SJSA1 (cell line): ENCODE data around the gene TFPI2. TPM values are rescaled to one million over a fixed set of nuclear protein-coding genes. Genes with fewer than 3 reads are reported as not detected.

Experiments
- DNase-seq, 2 experiments: peaks; one replicate each; pipeline ENCODE4 v3.0.0-alpha.2; 2015 to 2020; ENCODE audit warnings: low spot score in 2 of 2, low read depth in 1 of 2
- H3K27ac ChIP-seq: fragments of 250-450 bp; sonication (Bioruptor Pico); 2 replicates; pipeline ENCODE4 v1.5.1; 2020; ENCODE audit warnings: mild to moderate bottlenecking, moderate library complexity
- H3K27me3 ChIP-seq: fragments of 250-450 bp; sonication (Bioruptor Pico); replicated peaks from 2 replicates; pipeline ENCODE4 v1.5.1; 2020; ENCODE audit warnings: mild to moderate bottlenecking, moderate library complexity
- H3K36me3 ChIP-seq: fragments of 250-450 bp; sonication (Bioruptor Pico); 2 replicates; pipeline ENCODE4 v1.5.1; 2020; ENCODE audit warnings: mild to moderate bottlenecking
- H3K4me1 ChIP-seq: fragments of 250-450 bp; sonication (Bioruptor Pico); replicated peaks from 2 replicates; pipeline ENCODE4 v1.6.1; 2021; ENCODE audit warnings: mild to moderate bottlenecking
- H3K4me3 ChIP-seq: fragments of 250-450 bp; sonication (Bioruptor Pico); 2 replicates; pipeline ENCODE4 v1.5.1; 2020; ENCODE audit warnings: mild to moderate bottlenecking
- H3K9me3 ChIP-seq: fragments of 250-450 bp; sonication (Bioruptor Pico); replicated peaks from 2 replicates; pipeline ENCODE4 v1.5.1; 2020; ENCODE audit warnings: mild to moderate bottlenecking
- total RNA-seq: library from RNA; depleted of rRNA; stranded (reverse); fragments of >200 nt; shearing (Covaris generic); gene quantifications from 2 replicates; pipeline ENCODE4 v1.2.3, GENCODE V29; 2014; rRNA removed

The TFPI2 gene
- 13.8 and 17.4 TPM in 2 replicates for total RNA-seq

DNA sequence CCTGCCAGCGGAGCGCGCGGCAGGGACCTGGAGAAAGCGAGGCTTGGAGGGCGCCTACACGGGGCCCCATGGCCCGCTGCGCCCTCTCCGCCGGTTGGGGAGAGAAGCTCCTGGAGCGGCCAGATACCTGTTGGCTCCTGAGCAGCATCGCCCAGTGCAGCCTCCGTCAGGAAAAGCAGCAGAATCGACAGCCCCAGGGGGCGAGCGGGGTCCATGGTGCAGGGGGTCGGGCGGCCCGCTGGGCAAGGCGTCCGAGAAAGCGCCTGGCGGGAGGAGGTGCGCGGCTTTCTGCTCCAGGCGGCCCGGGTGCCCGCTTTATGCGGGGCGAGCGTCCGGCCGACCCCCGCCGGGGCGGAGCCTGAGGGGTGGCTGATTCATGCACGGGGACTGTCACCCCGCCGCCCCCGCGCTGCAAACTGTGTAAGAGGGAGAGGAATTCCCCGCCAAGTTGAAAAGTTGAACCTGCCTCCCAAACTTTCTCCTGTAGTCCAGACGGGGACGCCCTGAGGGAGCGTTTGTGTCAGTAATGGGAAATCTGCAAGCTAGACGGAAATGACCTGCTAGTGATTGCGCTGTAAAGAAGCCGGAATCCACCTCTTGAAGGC, at the start of gene TFPI2:
TSS of gene TFPI2 (minus strand) at position 290 of the 605 bp plus-strand sequence. CDS start at position 215, 75 bp downstream.
- Histone ChIP-seq H3K27me3 (peaks cover 3% of the 10 kb centered on the region), H3K4me3 (peak within 1 kb of the TSS; percentile 52)
- peak; percentile 50 to 66 for DNase-seq

GRCh38 chr7:93938293-93938692, 47.7 kb upstream of the TFPI2 start:
- DNase-seq = no peak
- Histone ChIP-seq H3K4me3 (no peak overlapping the region), H3K9me3 (no peaks in the 10 kb centered on the region), H3K27me3 (no peaks in the 10 kb centered on the region), H3K27ac (no peak overlapping the region), H3K36me3 (no peaks in the 10 kb centered on the region), H3K4me1 (0 out of 2 replicates have a peak, but pooled peaks cover 5% of the 10 kb centered on the region)

More for the DNA sequence above, at the start of gene TFPI2:
- no peaks in the 10 kb centered on the region for H3K9me3 ChIP-seq
- H3K27ac ChIP-seq = no peak within 1 kb of the TSS; the same call in 1 of the 2 replicates
- H3K36me3 ChIP-seq = no peaks in the 10 kb centered on the region
- H3K4me1 ChIP-seq = peaks cover 14% of the 10 kb centered on the region

DNA sequence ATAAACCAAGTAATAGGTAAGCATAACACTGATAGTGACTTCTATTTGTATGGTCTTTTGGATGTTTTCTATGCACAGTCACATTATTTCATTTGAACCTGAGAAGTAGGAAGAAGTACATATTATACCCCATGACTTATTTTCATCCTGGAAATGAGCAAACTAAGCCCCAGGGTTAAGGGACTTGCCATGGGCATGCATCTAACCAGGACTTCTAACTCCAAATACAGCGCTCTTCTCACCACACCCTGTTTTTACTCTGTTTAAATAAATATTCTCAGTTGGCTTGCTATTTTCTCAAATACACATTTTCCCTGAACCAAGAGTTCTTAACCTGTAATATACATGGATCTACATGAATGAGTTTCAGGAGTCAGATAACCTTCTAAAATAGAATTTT, 47.3 kb upstream of the TFPI2 start:
- no peak for DNase-seq
- Histone ChIP-seq H3K4me1 (0 out of 2 replicates have a peak, but pooled peaks cover 5% of the 10 kb centered on the region), H3K9me3 (no peaks in the 10 kb centered on the region), H3K36me3 (no peaks in the 10 kb centered on the region), H3K27ac (no peak overlapping the region), H3K4me3 (no peak overlapping the region), H3K27me3 (no peaks in the 10 kb centered on the region)

DNA sequence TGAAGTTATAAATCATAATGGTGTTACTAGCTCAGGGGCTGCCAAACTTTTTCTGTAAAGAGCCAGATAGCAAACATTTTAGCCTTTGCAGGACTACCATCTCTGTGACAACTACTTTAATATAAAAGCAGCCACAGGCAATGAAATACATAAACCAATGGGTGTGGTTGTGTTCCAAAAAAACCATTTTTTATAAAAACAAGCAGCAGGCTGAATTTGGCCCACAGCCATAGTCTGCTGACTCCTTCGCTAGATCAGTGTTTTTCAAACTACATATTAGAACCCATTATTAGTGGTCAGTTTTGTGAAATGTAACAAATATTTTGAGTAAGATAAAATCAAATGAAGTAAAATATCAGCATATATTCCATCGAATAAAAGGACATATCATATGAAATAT, 44.5 kb upstream of the TFPI2 start:
- Histone ChIP-seq H3K4me3 (no peak overlapping the region), H3K4me1 (0 out of 2 replicates have a peak, but pooled peaks cover 5% of the 10 kb centered on the region), H3K9me3 (no peaks in the 10 kb centered on the region), H3K36me3 (no peaks in the 10 kb centered on the region), H3K27ac (no peak overlapping the region), H3K27me3 (no peaks in the 10 kb centered on the region)
- no peak for DNase-seq

DNA sequence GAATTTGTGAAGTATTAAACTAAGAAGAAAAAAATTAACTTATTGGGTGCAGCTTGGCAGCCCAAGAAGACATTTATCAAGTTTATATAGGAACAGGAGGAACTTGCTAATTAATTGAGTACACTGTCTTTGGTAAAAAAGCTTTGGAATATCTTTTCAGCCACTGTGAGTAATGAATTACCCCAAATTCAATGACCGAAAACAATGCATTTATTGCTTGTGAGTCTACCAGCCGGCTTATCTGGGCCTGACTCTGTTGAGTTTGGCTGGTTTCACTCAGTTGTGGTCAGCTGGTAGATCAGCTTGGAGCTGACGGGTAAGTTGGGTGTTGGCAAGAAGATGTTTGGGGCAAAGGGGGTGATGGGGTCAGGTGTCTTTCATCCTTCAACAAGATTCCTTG, 42.6 kb upstream of the TFPI2 start:
- Histone ChIP-seq H3K27ac (no peak overlapping the region), H3K4me1 (0 out of 2 replicates have a peak, but pooled peaks cover 1% of the 10 kb centered on the region), H3K9me3 (no peaks in the 10 kb centered on the region), H3K4me3 (no peak overlapping the region), H3K36me3 (no peaks in the 10 kb centered on the region), H3K27me3 (no peaks in the 10 kb centered on the region)
- no peak for DNase-seq

DNA sequence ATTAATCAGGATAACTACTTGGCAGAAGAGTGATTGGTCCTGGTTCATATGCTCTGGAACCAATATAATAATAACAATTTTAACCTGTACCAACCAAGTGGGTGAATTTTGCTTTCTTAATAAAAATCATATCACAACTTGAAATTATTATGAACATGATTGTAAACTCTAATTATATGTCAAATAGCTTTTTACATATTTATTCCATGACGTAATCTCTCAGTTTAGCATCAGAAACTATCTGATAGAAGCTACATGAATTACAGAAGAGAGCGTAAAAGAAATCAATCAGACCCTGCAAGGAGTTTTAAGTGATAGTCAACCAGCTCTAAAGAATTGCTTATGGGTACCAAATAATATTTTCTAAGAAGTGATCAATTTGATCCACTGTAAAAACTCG, 41.1 kb upstream of the TFPI2 start:
- H3K27me3 ChIP-seq = no peaks in the 10 kb centered on the region
- H3K4me1 ChIP-seq = no peaks in the 10 kb centered on the region
- no peak for DNase-seq
- H3K27ac ChIP-seq = no peak overlapping the region
- H3K9me3 ChIP-seq = no peaks in the 10 kb centered on the region
- H3K4me3 ChIP-seq = no peak overlapping the region
- H3K36me3 ChIP-seq = peaks cover 9% of the 10 kb centered on the region

GRCh38 chr7:93927585-93927984, 37.0 kb upstream of the TFPI2 start:
- Histone ChIP-seq H3K4me1 (peaks cover 13% of the 10 kb centered on the region), H3K27me3 (no peaks in the 10 kb centered on the region), H3K9me3 (no peaks in the 10 kb centered on the region), H3K27ac (no peak overlapping the region), H3K4me3 (no peak overlapping the region), H3K36me3 (peaks cover 26% of the 10 kb centered on the region)
- DNase-seq = no peak

GRCh38 chr7:93926800-93927199, 36.2 kb upstream of the TFPI2 start:
- H3K9me3 ChIP-seq = no peaks in the 10 kb centered on the region
- H3K27me3 ChIP-seq = no peaks in the 10 kb centered on the region
- no peak overlapping the region for H3K27ac ChIP-seq
- peaks cover 13% of the 10 kb centered on the region for H3K4me1 ChIP-seq
- H3K36me3 ChIP-seq = peaks cover 26% of the 10 kb centered on the region
- H3K4me3 ChIP-seq = no peak overlapping the region
- no peak for DNase-seq

DNA sequence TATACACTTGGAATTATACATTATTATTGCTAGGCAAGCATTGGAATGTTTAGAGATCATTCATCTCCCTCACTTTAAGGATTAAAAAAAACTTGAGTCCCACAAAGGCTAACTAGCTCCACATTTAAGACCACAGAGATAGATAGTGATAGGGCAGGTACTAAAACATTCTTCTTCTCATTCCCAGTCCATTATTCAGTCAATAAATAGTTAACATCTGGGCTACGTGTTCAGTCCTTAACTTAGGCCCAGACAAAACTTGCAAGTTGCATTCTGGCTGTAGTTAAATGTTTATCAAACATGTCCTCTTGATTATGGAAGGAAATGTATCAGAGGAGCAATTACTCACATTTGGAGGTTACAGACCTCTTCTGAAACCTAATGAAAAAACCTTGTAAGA, 33.4 kb upstream of the TFPI2 start:
- no peak overlapping the region for H3K27ac ChIP-seq
- H3K36me3 ChIP-seq = peaks cover 26% of the 10 kb centered on the region
- no peaks in the 10 kb centered on the region for H3K9me3 ChIP-seq
- no peak for DNase-seq
- peak overlapping the region; percentile 56 for H3K4me3 ChIP-seq
- peaks cover 25% of the 10 kb centered on the region for H3K4me1 ChIP-seq
- no peaks in the 10 kb centered on the region for H3K27me3 ChIP-seq

GRCh38 chr7:93923296-93923695, 32.7 kb upstream of the TFPI2 start:
- Histone ChIP-seq H3K36me3 (peaks cover 26% of the 10 kb centered on the region), H3K27me3 (no peaks in the 10 kb centered on the region), H3K9me3 (no peaks in the 10 kb centered on the region), H3K4me3 (peak overlapping the region; percentile 56), H3K27ac (peak overlapping the region; percentile 81), H3K4me1 (peaks cover 25% of the 10 kb centered on the region)
- DNase-seq = no peak

DNA sequence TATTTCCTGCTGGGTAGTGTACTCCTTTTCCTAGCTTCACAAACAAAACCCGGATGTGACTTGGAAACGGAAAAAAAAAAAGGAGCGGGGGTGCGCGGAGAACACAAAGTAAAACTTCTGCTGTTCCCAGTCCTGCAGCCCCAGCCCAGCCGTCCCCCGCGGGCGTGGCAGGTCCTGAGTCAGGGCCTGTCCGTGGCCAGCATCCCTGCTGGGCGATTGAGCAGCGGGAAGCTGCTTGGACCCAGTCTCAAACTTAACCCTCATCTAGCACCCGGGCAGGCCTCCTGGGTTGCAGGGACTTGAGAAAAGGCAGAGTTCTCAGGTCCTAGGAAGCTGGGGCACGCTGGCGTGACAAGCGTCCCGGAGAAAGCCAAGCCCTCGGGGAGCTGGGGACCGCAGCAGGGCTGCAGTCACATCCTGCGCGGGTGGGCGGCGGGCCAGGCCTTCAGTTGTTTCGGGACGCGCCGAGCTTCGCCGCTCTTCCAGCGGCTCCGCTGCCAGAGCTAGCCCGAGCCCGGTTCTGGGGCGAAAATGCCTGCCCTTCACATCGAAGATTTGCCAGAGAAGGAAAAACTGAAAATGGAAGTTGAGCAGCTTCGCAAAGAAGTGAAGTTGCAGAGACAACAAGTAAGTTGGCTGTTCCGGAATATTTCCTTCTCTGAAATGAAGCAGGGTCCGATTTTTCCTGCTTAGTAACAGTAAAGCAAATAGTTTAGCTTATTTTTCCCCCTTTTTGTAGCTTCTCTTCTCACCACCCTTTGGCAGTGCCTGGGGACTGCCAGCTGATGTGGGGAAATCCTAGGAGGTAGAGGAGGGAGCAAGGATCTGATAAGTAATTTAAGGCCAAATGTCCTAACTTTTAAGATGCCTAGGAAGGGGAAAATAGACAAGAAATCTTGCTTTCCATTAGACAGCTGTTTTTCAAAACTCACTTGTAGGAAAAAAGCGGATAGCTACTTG, 31.3 kb upstream of the TFPI2 start, which contains the start of gene GNG11:
TSS of gene GNG11 (plus strand) at position 129 of the 960 bp plus-strand sequence. CDS start at position 532, 403 bp downstream.
- DNase-seq = peak; percentile 85 to 86
- H3K9me3 ChIP-seq = no peaks in the 10 kb centered on the region
- H3K27ac ChIP-seq = peak within 1 kb of the TSS; percentile 81
- peaks cover 18% of the 10 kb centered on the region for H3K36me3 ChIP-seq
- peak within 1 kb of the TSS; percentile 56 for H3K4me3 ChIP-seq
- H3K27me3 ChIP-seq = no peaks in the 10 kb centered on the region
- H3K4me1 ChIP-seq = peaks cover 25% of the 10 kb centered on the region

- no peaks in the 10 kb centered on the region for H3K9me3 ChIP-seq
- DNase-seq = no peak
Measured at GRCh38 chr7:93921186-93921585, 30.6 kb upstream of the TFPI2 start.

DNA sequence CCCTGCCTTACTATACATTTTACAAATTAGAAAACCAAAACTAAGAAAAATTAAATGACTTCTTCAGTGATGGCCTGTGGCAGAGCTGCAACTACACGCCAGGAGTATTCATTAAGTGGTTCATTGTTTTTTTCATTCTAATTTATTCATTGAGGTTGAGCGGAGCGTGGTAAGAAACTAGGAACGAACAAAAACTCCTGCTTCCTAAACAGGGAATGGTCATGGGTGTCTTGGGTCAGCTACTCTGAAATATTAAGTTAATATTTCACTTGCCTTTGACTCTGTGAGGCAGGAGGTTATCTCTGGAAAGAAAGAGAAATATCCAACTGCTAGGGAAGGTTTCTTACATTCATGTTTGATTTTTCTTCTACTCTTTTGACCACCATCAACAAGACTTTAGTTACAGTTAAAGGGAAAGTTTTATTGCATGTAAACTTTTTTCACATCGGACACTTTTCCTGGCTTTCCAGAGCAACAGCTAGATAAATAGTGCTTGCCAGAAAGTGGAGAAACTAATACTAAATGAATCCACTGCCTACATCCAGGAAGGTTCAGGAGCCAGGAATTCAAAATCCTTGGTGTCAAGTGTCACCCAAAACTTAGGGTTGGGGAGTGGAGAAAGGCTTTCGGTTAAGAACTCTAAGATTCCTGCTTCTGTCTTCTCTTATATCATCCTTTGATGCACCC, 30.1 kb upstream of the TFPI2 start:
- no peaks in the 10 kb centered on the region for H3K9me3 ChIP-seq
- H3K4me3 ChIP-seq = peak overlapping the region; percentile 56
- H3K27me3 ChIP-seq = no peaks in the 10 kb centered on the region
- DNase-seq = no peak
- H3K27ac ChIP-seq = peak overlapping the region; percentile 81
- peaks cover 10% of the 10 kb centered on the region for H3K36me3 ChIP-seq
- H3K4me1 ChIP-seq = peaks cover 25% of the 10 kb centered on the region

More at GRCh38 chr7:93921186-93921585, 30.6 kb upstream of the TFPI2 start:
- Histone ChIP-seq H3K4me3 (peak overlapping the region; percentile 56), H3K36me3 (peaks cover 12% of the 10 kb centered on the region), H3K27ac (peak overlapping the region; percentile 81), H3K4me1 (peaks cover 25% of the 10 kb centered on the region), H3K27me3 (no peaks in the 10 kb centered on the region)
